ENCODE measurements around the gene ZMYM3.
A peak's percentile ranks its signal among the peaks of the same experiment; 100 is the strongest.
"Not testable (repeated sequence)": the region's sequence is repeated elsewhere in the genome, so short reads cannot be mapped to it uniquely, and the experiment has no call there.

ZMYM3 gene

DNA sequence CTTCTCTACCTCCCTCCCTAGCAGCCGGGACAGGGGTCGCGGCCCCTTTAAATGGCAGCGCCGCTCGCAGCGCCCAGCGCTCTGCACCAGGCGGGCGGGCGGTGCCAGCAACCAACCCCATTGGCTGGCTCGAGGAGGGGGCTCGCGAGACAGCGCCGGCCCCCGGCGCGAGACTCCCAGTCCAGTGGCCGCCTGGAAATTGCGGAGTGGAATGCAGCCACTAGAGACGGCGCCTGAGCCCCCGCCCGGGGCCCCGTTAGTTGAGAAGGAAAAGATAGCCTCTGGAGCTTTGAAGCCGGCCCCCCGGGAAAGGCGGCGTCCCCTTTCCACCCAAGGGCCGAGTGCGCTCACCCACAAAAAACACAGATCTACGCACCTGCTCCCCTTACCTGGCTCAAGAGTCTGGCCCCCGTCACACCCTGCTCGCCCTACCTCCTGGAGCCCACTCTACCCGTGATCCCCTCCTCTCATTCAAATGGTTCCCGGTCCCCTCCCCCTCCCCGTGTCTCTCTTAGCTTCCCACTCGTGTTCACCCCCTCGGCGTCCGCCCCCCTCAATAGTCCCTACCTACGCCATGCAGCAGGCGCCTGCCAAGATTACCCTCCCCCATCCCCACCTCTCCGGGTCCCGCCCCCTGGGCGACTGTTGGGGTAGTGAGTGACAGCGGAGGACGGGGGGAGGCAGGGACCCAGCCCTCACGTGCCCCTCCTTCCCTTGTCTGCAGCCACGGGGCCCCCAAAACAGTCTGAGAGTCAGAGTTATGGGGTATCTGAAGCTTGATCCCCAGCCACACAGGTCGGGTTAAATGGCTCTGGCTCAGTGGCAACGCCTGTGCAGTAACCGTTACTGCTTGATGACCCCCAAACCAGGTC is at the start of gene ZMYM3:
Gene ZMYM3 (minus strand): TSS at position 49 of the 872 bp plus-strand sequence. CDS start 885 bp downstream, outside the sequence.
- H3K4me3 ChIP-seq (ENCODE audit: low read depth, low read length): peak within 1 kb of the TSS; percentile 91
- TF ChIP-seq, protein P1, sequence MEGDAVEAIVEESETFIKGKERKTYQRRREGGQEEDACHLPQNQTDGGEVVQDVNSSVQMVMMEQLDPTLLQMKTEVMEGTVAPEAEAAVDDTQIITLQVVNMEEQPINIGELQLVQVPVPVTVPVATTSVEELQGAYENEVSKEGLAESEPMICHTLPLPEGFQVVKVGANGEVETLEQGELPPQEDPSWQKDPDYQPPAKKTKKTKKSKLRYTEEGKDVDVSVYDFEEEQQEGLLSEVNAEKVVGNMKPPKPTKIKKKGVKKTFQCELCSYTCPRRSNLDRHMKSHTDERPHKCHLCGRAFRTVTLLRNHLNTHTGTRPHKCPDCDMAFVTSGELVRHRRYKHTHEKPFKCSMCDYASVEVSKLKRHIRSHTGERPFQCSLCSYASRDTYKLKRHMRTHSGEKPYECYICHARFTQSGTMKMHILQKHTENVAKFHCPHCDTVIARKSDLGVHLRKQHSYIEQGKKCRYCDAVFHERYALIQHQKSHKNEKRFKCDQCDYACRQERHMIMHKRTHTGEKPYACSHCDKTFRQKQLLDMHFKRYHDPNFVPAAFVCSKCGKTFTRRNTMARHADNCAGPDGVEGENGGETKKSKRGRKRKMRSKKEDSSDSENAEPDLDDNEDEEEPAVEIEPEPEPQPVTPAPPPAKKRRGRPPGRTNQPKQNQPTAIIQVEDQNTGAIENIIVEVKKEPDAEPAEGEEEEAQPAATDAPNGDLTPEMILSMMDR (IDR thresholded peaks at IDR 0.05; ENCODE audit: insufficient read depth, low read depth, low read length, missing control alignments): no peak
- peak; percentile 90 for DNase-seq (ENCODE audit: low read depth)

DNA sequence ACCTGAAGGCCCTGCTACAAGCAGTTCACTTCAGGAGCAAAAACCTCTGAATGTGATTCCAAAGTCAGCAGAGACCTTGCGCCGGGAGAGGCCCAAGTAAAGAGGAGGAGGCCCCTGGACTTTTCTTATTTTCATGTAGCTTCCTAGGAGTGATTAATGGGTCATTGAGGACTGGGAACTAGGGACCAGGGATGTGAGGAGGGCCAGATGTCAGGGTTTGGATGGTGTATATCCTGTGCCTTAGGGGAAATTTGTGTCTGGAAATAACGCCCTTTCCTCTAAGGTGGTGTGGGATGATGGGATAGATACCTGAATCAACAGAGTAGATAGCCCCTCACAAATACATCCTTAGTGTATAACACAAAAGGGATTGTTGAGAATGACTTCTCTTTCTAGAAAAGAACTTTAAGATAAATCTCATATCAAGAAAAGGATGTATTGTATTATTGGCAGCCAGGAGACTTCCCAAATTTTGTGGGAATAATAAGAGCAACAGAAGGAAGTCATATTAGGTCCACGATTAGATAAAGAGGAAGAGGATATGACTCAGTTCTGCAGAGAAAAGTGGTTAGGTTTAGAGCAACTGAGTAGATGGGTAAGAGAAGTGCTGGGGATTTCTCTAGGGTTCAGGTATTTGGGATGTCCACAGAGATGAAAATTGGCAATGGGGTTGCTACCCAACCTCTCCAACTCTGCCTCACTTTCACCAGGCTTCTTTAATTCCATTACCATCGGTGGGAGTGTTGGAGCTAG is 48.7 kb upstream of the ZMYM3 start:
- DNase-seq (ENCODE audit: low read depth): no peak
- TF ChIP-seq, protein P1 (IDR thresholded peaks at IDR 0.05; ENCODE audit: insufficient read depth, low read depth, low read length, missing control alignments): no peak
- H3K4me3 ChIP-seq (ENCODE audit: low read depth, low read length): no peak overlapping the region

DNA sequence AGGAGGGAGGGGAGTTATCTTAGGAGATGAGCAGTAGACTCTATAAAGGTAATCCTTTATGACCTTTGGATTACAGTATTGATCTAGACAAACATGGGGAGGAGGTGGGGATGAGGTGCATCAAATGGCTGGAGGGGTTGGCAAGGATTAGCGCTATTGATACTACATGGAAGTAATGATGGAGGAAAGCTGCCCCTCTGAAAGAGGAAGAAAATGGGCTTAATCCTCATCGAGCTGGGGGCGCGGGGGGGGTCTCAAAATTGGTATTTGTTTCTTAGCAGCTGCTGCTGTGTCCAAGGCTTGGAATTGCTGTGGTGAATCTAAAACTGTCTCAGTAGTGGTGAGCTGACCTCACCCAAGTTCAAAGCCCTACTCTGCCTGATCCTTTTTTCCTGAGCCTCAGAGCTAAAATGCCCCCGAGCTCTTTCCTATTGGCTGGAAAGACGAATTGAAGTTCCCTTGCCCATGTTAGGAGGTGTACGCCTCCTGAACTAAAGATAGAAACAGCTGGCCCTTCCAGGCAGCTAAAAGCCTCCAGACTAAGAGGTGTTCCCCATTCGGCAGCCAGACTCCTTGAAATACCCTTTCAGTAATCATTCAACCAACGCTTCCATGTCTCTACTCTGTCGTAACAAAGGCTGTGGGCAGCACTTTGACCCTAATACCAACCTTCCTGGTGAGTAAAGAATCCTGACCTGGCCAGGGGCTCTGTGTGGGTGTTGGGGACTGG is 47.4 kb upstream of the ZMYM3 start, which contains the start of gene ITGB1BP2:
Gene ITGB1BP2 (plus strand): TSS at position 556 of the 730 bp plus-strand sequence. CDS start 57 bp downstream, at position 613.
- no peak within 1 kb of the TSS for H3K4me3 ChIP-seq (ENCODE audit: low read depth, low read length)
- no peak for DNase-seq (ENCODE audit: low read depth)
- TF ChIP-seq, protein P1 (IDR thresholded peaks at IDR 0.05; ENCODE audit: insufficient read depth, low read depth, low read length, missing control alignments): no peak

DNA sequence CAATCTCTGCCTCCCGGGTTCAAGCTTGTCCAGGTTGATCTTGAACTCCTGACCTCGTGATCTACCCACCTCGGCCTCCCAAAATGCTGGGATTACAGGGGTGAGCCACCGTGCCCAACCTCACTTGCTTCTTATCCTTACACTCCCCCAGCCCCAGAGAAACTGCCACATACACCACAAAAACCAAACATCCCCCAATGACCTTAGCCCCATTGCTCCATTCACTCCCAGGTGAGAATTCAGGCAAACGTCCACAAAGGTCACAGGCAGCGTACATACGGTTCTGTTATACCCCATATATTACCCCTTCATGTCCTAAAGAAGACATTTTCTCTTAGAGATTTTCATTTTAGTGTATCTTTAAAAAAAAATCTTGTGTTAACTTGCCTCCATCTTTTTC is 46.6 kb upstream of the ZMYM3 start:
- not testable (repeated sequence) for DNase-seq (ENCODE audit: low read depth); H3K4me3 ChIP-seq (ENCODE audit: low read depth, low read length)

DNA sequence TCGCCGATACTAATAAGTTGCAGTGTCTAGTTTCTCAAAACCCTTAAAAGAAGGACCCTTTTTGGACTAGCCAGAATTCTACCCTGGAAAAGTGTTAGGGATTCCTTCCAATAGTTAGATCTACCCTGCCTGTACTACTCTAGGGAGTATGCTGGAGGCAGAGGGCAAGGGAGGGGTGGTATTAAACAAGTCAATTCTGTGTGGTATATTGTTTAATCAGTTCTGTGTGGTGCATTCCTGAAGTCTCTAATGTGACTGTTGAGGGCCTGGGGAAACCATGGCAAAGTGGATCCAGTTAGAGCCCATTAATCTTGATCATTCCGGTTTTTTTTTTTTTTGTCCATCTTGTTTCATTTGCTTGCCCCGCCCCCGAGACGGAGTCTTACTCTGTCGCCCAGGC is 46.1 kb upstream of the ZMYM3 start:
- not testable (repeated sequence) for H3K4me3 ChIP-seq (ENCODE audit: low read depth, low read length); DNase-seq (ENCODE audit: low read depth)

DNA sequence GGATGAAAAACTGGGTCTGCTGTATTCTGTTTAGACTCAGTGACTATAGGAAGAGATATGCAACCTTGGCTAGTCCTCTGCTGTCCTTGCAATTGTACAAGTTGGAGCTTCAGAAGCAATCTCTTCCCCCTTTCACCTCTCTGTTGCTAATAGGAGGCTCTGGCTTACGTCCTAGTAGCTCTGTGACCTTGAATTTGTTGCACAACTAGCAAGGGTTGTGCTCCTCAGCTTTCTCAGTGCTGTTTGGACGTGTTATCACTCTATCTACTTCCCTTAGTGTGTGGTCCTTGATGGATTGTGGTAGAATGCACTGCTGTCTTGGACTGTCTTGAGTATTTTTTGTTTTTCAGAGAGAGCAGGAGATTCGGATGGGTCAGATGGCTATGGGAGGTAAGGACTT is 44.2 kb upstream of the ZMYM3 start:
- no peak overlapping the region for H3K4me3 ChIP-seq (ENCODE audit: low read depth, low read length)
- no peak for DNase-seq (ENCODE audit: low read depth)
- TF ChIP-seq, protein P1 (IDR thresholded peaks at IDR 0.05; ENCODE audit: insufficient read depth, low read depth, low read length, missing control alignments): no peak

DNA sequence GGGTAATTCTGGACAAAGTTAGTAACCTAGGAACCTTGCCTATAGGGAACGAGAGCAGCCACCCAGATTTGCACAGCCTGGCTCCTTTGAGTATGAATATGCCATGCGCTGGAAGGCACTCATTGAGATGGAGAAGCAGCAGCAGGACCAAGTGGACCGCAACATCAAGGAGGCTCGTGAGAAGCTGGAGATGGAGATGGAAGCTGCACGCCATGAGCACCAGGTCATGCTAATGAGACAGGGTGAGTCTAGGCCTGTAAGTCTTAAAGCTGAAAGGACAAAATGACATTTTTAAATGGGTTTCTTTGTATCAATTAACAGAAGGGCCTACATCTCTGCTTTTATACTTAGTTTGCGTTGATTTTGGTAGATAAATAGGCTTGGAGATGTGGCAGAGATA is 42.9 kb upstream of the ZMYM3 start:
- TF ChIP-seq, protein P1 (IDR thresholded peaks at IDR 0.05; ENCODE audit: insufficient read depth, low read depth, low read length, missing control alignments): no peak
- H3K4me3 ChIP-seq (ENCODE audit: low read depth, low read length): no peak overlapping the region
- DNase-seq (ENCODE audit: low read depth): no peak
